SK-N-SH (cell line): Measurements from ENCODE around the gene OPCML.

Experiments used
- CTCF ChIP-seq: fragments of 200-600 bp; sonication (generic); IDR thresholded peaks from 2 replicates; pipeline ENCODE4 v1.6.1; 2017; ENCODE audit warnings: antibody characterized with exemption, mild to moderate bottlenecking, moderate library complexity
- EP300 ChIP-seq, 2 experiments: IDR thresholded peaks; 2 replicates each; pipeline versions ENCODE4 v1.4.0 to v1.6.1; 2012; ENCODE audit warnings: borderline replicate concordance in 1 of 2, low read depth in 1 of 2, low read length in 1 of 2
- EZH2phosphoT487 ChIP-seq: fragments of 200-600 bp; sonication (generic); IDR thresholded peaks from 2 replicates; pipeline ENCODE4 v1.6.1; 2017; ENCODE audit warnings: low read depth, mixed run types, mild to moderate bottlenecking, antibody characterized with exemption, moderate library complexity, borderline replicate concordance
- GATA2 ChIP-seq: sonication (generic); formaldehyde crosslinking; IDR thresholded peaks from 2 replicates; pipeline ENCODE4 v1.5.0; 2020; ENCODE audit warnings: mild to moderate bottlenecking, missing genetic modification reagents
- POLR2AphosphoS5 ChIP-seq: IDR thresholded peaks from 2 replicates; pipeline ENCODE4 v1.6.1; 2012; ENCODE audit warnings: low read depth, low read length
- RAD21 ChIP-seq: IDR thresholded peaks from 2 replicates; pipeline ENCODE4 v1.6.1; 2012; ENCODE audit warnings: mild to moderate bottlenecking, low read length
- REST ChIP-seq: IDR thresholded peaks from 2 replicates; pipeline ENCODE4 v1.6.1; 2012; ENCODE audit warnings: mild to moderate bottlenecking, low read depth, low read length, moderate library complexity
- USF2 ChIP-seq: fragments of 150-350 bp; IDR thresholded peaks from 2 replicates; pipeline ENCODE4 v1.6.1; 2017; ENCODE audit warnings: antibody characterized with exemption, low read length, low read depth, borderline replicate concordance
- YY1 ChIP-seq: IDR thresholded peaks from 2 replicates; pipeline ENCODE4 v1.4.0; 2012; ENCODE audit warnings: low read depth, mild to moderate bottlenecking

- TF ChIP-seq CTCF (no peak), GATA2 (no peak), YY1 (no peak), EZH2phosphoT487 (no peak), RAD21 (no peak), USF2 (no peak), POLR2AphosphoS5 (no peak), EP300 (IDR thresholded peaks at IDR 0.05; ENCODE audit: borderline replicate concordance in 1 of 2, low read depth in 1 of 2, low read length in 1 of 2) (no peak), REST (no peak)
Measured at GRCh38 chr11:132840191-132840590, 692.1 kb downstream of the OPCML start.
